ENCODE measurements around the gene TFCP2L1. TPM values are rescaled to one million over a fixed set of nuclear protein-coding genes. Genes with fewer than 3 reads are reported as not detected.
"Not testable (repeated sequence)": the region's sequence is repeated elsewhere in the genome, so short reads cannot be mapped to it uniquely, and the experiment has no call there.

TFCP2L1 gene
- 1 to 10 TPM in 1 of 4 donors, under 1 TPM in 3; 0.39 to 1.6 (median 0.46) TPM for total RNA-seq

GRCh38 chr2:121284463-121285449 lies at the start of gene TFCP2L1:
Gene TFCP2L1, minus strand, starts transcription at chr2:121285202. Its CDS starts 93 bp downstream, at chr2:121285109.
- peak within 1 kb of the TSS; percentile 44 to 58 (median 48) for H3K4me3 ChIP-seq
- DNase-seq (ENCODE audit: extremely low spot score) = no peak
- peaks cover 10 to 17% (median 16%) of the 10 kb centered on the region in 4 donors for H3K4me1 ChIP-seq
- no peak for TF ChIP-seq EP300 (IDR thresholded peaks at IDR 0.05)
- TF ChIP-seq CTCF (IDR thresholded peaks at IDR 0.05) = no peak
- no peak for TF ChIP-seq POLR2AphosphoS5 (IDR thresholded peaks at IDR 0.05)
- TF ChIP-seq POLR2A (IDR thresholded peaks at IDR 0.05; ENCODE audit: low read depth) = no peak
- peak within 1 kb of the TSS in 1 of 4 donors; percentile 48 for H3K27ac ChIP-seq (replicated peaks in 1 of 4)
- intact Hi-C loops (cut with DNase I) = no loop called here
- no peaks in the 10 kb centered on the region for H3K9me3 ChIP-seq
- no peaks in the 10 kb centered on the region for H3K36me3 ChIP-seq
- 0% methylated on average over 2 of the region's 119 CpGs for WGBS
- peaks cover 0 to 63% (median 19%) of the 10 kb centered on the region in 4 donors for H3K27me3 ChIP-seq

GRCh38 chr2:121333834-121334558 lies 49.0 kb upstream of the TFCP2L1 start:
- H3K36me3 ChIP-seq = peaks cover 6 to 17% (median 10%) of the 10 kb centered on the region in 4 donors
- no peaks in the 10 kb centered on the region for H3K9me3 ChIP-seq
- intact Hi-C loops (cut with DNase I) = no loop called here
- no peak overlapping the region for H3K4me3 ChIP-seq
- no peak overlapping the region for H3K27ac ChIP-seq (replicated peaks in 1 of 4)
- TF ChIP-seq POLR2A (IDR thresholded peaks at IDR 0.05; ENCODE audit: low read depth) (no peak), POLR2AphosphoS5 (IDR thresholded peaks at IDR 0.05) (no peak), CTCF (IDR thresholded peaks at IDR 0.05) (no peak), EP300 (IDR thresholded peaks at IDR 0.05) (no peak)
- no peak for DNase-seq (ENCODE audit: extremely low spot score)
- H3K27me3 ChIP-seq = peaks cover 0 to 18% (median 0%) of the 10 kb centered on the region in 4 donors
- WGBS = 69% methylated on average over 12 of the region's 12 CpGs
- no peaks in the 10 kb centered on the region for H3K4me1 ChIP-seq

GRCh38 chr2:121333231-121333630 lies 48.2 kb upstream of the TFCP2L1 start:
- Histone ChIP-seq H3K9me3 (no peaks in the 10 kb centered on the region), H3K27ac (replicated peaks in 1 of 4) (no peak overlapping the region), H3K36me3 (peaks cover 3 to 9% (median 4%) of the 10 kb centered on the region in 4 donors), H3K27me3 (peaks cover 0 to 18% (median 0%) of the 10 kb centered on the region in 4 donors), H3K4me1 (no peaks in the 10 kb centered on the region), H3K4me3 (no peak overlapping the region)
- no peak for DNase-seq (ENCODE audit: extremely low spot score)
- intact Hi-C loops (cut with DNase I) = no loop called here
- WGBS = 79% methylated on average over 17 of the region's 17 CpGs
- TF ChIP-seq POLR2A (IDR thresholded peaks at IDR 0.05; ENCODE audit: low read depth) (no peak), CTCF (IDR thresholded peaks at IDR 0.05) (no peak), POLR2AphosphoS5 (IDR thresholded peaks at IDR 0.05) (no peak), EP300 (IDR thresholded peaks at IDR 0.05) (no peak)

- H3K36me3 ChIP-seq; H3K4me3 ChIP-seq; DNase-seq (ENCODE audit: extremely low spot score); H3K4me1 ChIP-seq; H3K9me3 ChIP-seq; H3K27ac ChIP-seq (replicated peaks in 1 of 4); intact Hi-C loops (cut with DNase I): not testable (repeated sequence)
- peaks cover 0 to 18% (median 0%) of the 10 kb centered on the region in 4 donors for H3K27me3 ChIP-seq
- WGBS = 94% methylated on average over 8 of the region's 8 CpGs
Observed at GRCh38 chr2:121331324-121331723, 46.3 kb upstream of the TFCP2L1 start.

- 89% methylated on average over 15 of the region's 15 CpGs for WGBS
- intact Hi-C loops (cut with DNase I) = no loop called here
- TF ChIP-seq POLR2A (IDR thresholded peaks at IDR 0.05; ENCODE audit: low read depth) (no peak), EP300 (IDR thresholded peaks at IDR 0.05) (no peak), POLR2AphosphoS5 (IDR thresholded peaks at IDR 0.05) (no peak), CTCF (IDR thresholded peaks at IDR 0.05) (no peak)
- Histone ChIP-seq H3K9me3 (no peaks in the 10 kb centered on the region), H3K27me3 (peaks cover 0 to 18% (median 0%) of the 10 kb centered on the region in 4 donors), H3K27ac (replicated peaks in 1 of 4) (no peak overlapping the region), H3K4me1 (no peaks in the 10 kb centered on the region), H3K36me3 (no peaks in the 10 kb centered on the region), H3K4me3 (no peak overlapping the region)
- no peak for DNase-seq (ENCODE audit: extremely low spot score)
Observed at GRCh38 chr2:121330921-121331320, 45.9 kb upstream of the TFCP2L1 start.

All from esophagus muscularis mucosa (tissue), 4 donors.